Measurements from ENCODE around the gene RNF11. TPM values are rescaled to one million over a fixed set of nuclear protein-coding genes. Genes with fewer than 3 reads are reported as not detected.

RNF11 gene
- total RNA-seq, 2 donors from 2014 or later, result 75.1 to 81.5 TPM

- WGBS, result 57% methylated on average over 4 of the region's 4 CpGs
- H3K27me3 ChIP-seq (replicated peaks; ENCODE audit: insufficient read depth), result no peaks in the 10 kb centered on the region
- DNase-seq (ENCODE audit: low spot score), result no peak
- no peak overlapping the region for H3K27ac ChIP-seq
- no peaks in the 10 kb centered on the region for H3K4me1 ChIP-seq (replicated peaks)
- TF ChIP-seq POLR2AphosphoS5 (IDR thresholded peaks at IDR 0.05) (no peak), POLR2A (IDR thresholded peaks at IDR 0.05) (no peak), CTCF (IDR thresholded peaks at IDR 0.05) (no peak)
- H3K4me3 ChIP-seq, result no peak overlapping the region
- no peaks in the 10 kb centered on the region for H3K36me3 ChIP-seq
- no peaks in the 10 kb centered on the region for H3K9me3 ChIP-seq
- intact Hi-C loops (cut with DNase I), result no loop called here
These were observed 27.2 kb downstream of the RNF11 start for GRCh38 chr1:51263147-51263877.

DNA sequence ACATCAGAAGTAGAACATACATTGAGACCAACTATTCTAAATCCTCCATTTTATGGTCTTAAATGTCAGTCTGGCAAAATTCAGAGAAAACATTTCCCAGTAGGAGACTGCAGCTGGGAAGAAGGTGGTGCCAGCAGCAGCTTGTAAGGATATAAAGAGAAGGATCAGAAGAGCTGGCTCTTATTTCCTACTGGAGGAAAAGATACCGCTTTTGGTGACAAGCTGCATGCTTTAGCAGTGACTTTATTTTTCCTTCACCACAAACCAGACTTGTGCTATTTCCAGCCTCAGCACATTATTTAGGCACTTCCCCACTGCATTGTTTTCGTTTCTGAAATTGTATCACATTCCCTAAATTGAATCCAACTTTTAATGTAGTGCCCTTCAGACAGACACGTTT, 28.4 kb downstream of the RNF11 start:
- Histone ChIP-seq H3K36me3 (no peaks in the 10 kb centered on the region), H3K27me3 (replicated peaks; ENCODE audit: insufficient read depth) (no peaks in the 10 kb centered on the region), H3K9me3 (no peaks in the 10 kb centered on the region), H3K4me3 (no peak overlapping the region), H3K4me1 (replicated peaks) (no peaks in the 10 kb centered on the region), H3K27ac (no peak overlapping the region)
- WGBS, result 3% methylated on average over 3 of the region's 3 CpGs
- TF ChIP-seq POLR2AphosphoS5 (IDR thresholded peaks at IDR 0.05), result no peak
- TF ChIP-seq CTCF (IDR thresholded peaks at IDR 0.05), result no peak
- no peak for TF ChIP-seq POLR2A (IDR thresholded peaks at IDR 0.05)
- DNase-seq (ENCODE audit: low spot score), result no peak
- intact Hi-C loops (cut with DNase I), result no loop called here

GRCh38 chr1:51265618-51266017, 29.5 kb downstream of the RNF11 start:
- no peaks in the 10 kb centered on the region for H3K9me3 ChIP-seq
- no peaks in the 10 kb centered on the region for H3K36me3 ChIP-seq
- DNase-seq (ENCODE audit: low spot score), result no peak
- no peaks in the 10 kb centered on the region for H3K4me1 ChIP-seq (replicated peaks)
- 89% methylated on average over 4 of the region's 4 CpGs for WGBS
- intact Hi-C loops (cut with DNase I), result no loop called here
- H3K4me3 ChIP-seq, result no peak overlapping the region
- no peaks in the 10 kb centered on the region for H3K27me3 ChIP-seq (replicated peaks; ENCODE audit: insufficient read depth)
- TF ChIP-seq CTCF (IDR thresholded peaks at IDR 0.05) (no peak), POLR2A (IDR thresholded peaks at IDR 0.05) (no peak), POLR2AphosphoS5 (IDR thresholded peaks at IDR 0.05) (no peak)
- H3K27ac ChIP-seq, result no peak overlapping the region

DNA sequence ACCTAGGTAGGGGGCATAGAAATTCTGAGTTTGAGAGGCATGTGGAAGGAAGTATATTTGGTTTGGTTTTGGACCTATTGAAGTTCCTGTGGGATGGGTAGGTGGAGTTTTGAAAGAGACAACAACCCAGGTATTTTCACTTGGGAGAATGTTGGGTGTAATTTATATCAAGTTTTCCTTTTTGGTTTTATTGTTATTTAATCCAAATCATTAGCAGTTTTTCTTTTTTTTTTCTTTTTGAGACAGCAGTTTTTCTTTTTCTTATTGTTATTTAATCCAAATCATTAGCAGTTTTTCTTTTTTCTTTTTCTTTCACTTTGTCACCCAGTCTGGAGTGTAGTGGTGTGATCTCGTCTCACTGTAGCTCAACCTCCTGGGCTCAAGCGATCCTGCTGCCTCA, 30.1 kb downstream of the RNF11 start:
- Histone ChIP-seq H3K36me3 (no peaks in the 10 kb centered on the region), H3K4me3 (no peak overlapping the region), H3K27me3 (replicated peaks; ENCODE audit: insufficient read depth) (no peaks in the 10 kb centered on the region), H3K9me3 (no peaks in the 10 kb centered on the region), H3K4me1 (replicated peaks) (no peaks in the 10 kb centered on the region), H3K27ac (no peak overlapping the region)
- 96% methylated on average over 2 of the region's 2 CpGs for whole genome bisulfite sequencing
- no peak for TF ChIP-seq POLR2A (IDR thresholded peaks at IDR 0.05)
- no peak for TF ChIP-seq POLR2AphosphoS5 (IDR thresholded peaks at IDR 0.05)
- no peak for TF ChIP-seq CTCF (IDR thresholded peaks at IDR 0.05)
- DNase-seq (ENCODE audit: low spot score), result no peak
- intact Hi-C loops (cut with DNase I), result no loop called here

GRCh38 chr1:51266791-51267190, 30.7 kb downstream of the RNF11 start:
- DNase-seq (ENCODE audit: low spot score), result no peak
- 97% methylated on average over 4 of the region's 4 CpGs for WGBS
- no peaks in the 10 kb centered on the region for H3K36me3 ChIP-seq
- no peak for TF ChIP-seq POLR2AphosphoS5 (IDR thresholded peaks at IDR 0.05)
- TF ChIP-seq CTCF (IDR thresholded peaks at IDR 0.05), result no peak
- no peak for TF ChIP-seq POLR2A (IDR thresholded peaks at IDR 0.05)
- H3K4me3 ChIP-seq, result no peak overlapping the region
- no peaks in the 10 kb centered on the region for H3K27me3 ChIP-seq (replicated peaks; ENCODE audit: insufficient read depth)
- intact Hi-C loops (cut with DNase I), result no loop called here
- no peak overlapping the region for H3K27ac ChIP-seq
- H3K9me3 ChIP-seq, result no peaks in the 10 kb centered on the region
- no peaks in the 10 kb centered on the region for H3K4me1 ChIP-seq (replicated peaks)

Measured in prostate gland (tissue), 2 donors.